Endothelial cell of umbilical vein (primary cell): ENCODE measurements around the gene DEDD. TPM values are rescaled to one million over a fixed set of nuclear protein-coding genes. Genes with fewer than 3 reads are reported as not detected.
A peak's percentile ranks its signal among the peaks of the same experiment; 100 is the strongest.

Source experiments
- BruUV-seq: library from RNA; stranded (reverse); fragments of 400-500 nt; replicated peaks from 2 replicates; lab custom pipeline; 2021; lab: Mats Ljungman, UMichigan
- CTCF ChIA-PET: fragments of 300-600, 350-600 bp; sonication (Branson Sonifier 250); formaldehyde crosslinking; loops from one replicate; lab custom pipeline; 2021; ENCODE audit warnings: antibody characterized with exemption, inconsistent platforms; lab: Charles Lee
- POLR2A ChIA-PET: fragments of 300-600, 350-600 bp; sonication (Branson Sonifier 250); formaldehyde crosslinking; loops from one replicate; lab custom pipeline; 2021; ENCODE audit warnings: antibody characterized with exemption, inconsistent platforms; lab: Charles Lee
- DNase-seq: peaks from one replicate; pipeline ENCODE4 v3.0.0-alpha.2; 2011; ENCODE audit warnings: low read depth, low spot score
- FAIRE-seq: peaks from 2 replicates; lab custom pipeline; 2011; peaks lifted over from hg19 to GRCh38; lab: Jason Lieb, UNC
- H2AFZ ChIP-seq: 2 replicates; pipeline ENCODE4 v1.6.0; 2012; ENCODE audit warnings: low read depth, low read length, control low read depth, inconsistent platforms
- H3K27ac ChIP-seq: 2 replicates; pipeline ENCODE4 v1.5.1; 2011; ENCODE audit warnings: low read depth, mild to moderate bottlenecking, control low read depth, low read length, moderate library complexity; ENCODE audit not compliant: insufficient read depth
- H3K27me3 ChIP-seq, 2 experiments: 2 replicates each; pipeline versions ENCODE4 v1.6.0 to v1.6.1; 2011; ENCODE audit warnings: low read length in 2 of 2, mixed read lengths in 1 of 2; ENCODE audit not compliant: control insufficient read depth in 2 of 2, insufficient read depth in 2 of 2
- H3K36me3 ChIP-seq, 2 experiments: 2 replicates in 1 of 2; 3 replicates in 1 of 2; pipeline ENCODE4 v1.5.1; 2011; ENCODE audit warnings: low read length in 2 of 2, mild to moderate bottlenecking in 1 of 2, moderate library complexity in 1 of 2; ENCODE audit not compliant: control insufficient read depth in 2 of 2, insufficient read depth in 2 of 2; ENCODE audit errors: extremely low read depth in 1 of 2
- H3K4me1 ChIP-seq: 3 replicates; pipeline ENCODE4 v1.5.1; 2011; ENCODE audit warnings: mild to moderate bottlenecking, low read length; ENCODE audit not compliant: control insufficient read depth, insufficient read depth; ENCODE audit errors: extremely low read depth
- H3K4me2 ChIP-seq: 2 replicates; pipeline ENCODE4 v1.6.1; 2011; ENCODE audit warnings: low read length, control low read depth, mixed read lengths; ENCODE audit not compliant: insufficient read depth
- H3K4me3 ChIP-seq, 3 experiments: fragments of 200-600 bp in 1 of 3; sonication (generic), shearing (Covaris generic) in 1 of 3; replicated peaks in 1 of 3; 2 replicates each; pipeline ENCODE4 v1.5.1; 2011 to 2016; ENCODE audit warnings: control low read depth in 3 of 3, low read length in 3 of 3, mild to moderate bottlenecking in 2 of 3, inconsistent platforms in 1 of 3, low read depth in 1 of 3, moderate library complexity in 1 of 3; ENCODE audit not compliant: insufficient read depth in 1 of 3
- H3K79me2 ChIP-seq: 2 replicates; pipeline ENCODE4 v1.6.0; 2012; ENCODE audit warnings: low read length, inconsistent platforms; ENCODE audit not compliant: control insufficient read depth, insufficient read depth
- H3K9ac ChIP-seq: replicated peaks from 2 replicates; pipeline ENCODE3; 2011; ENCODE audit warnings: low read length, control low read depth; ENCODE audit not compliant: insufficient read depth; ENCODE audit errors: extremely low read depth
- H3K9me1 ChIP-seq: replicated peaks from 3 replicates; pipeline ENCODE4 v1.6.0; 2011; ENCODE audit warnings: mild to moderate bottlenecking, low read length; ENCODE audit not compliant: control insufficient read depth, insufficient read depth; ENCODE audit errors: extremely low read depth
- H3K9me3 ChIP-seq: replicated peaks from 2 replicates; pipeline ENCODE4 v1.5.1; 2012; ENCODE audit warnings: low read length, inconsistent platforms; ENCODE audit not compliant: control insufficient read depth, insufficient read depth
- H4K20me1 ChIP-seq: replicated peaks from 2 replicates; pipeline ENCODE3; 2011; ENCODE audit warnings: mild to moderate bottlenecking, low read length; ENCODE audit not compliant: control insufficient read depth, insufficient read depth; ENCODE audit errors: extremely low read depth
- EZH2 ChIP-seq: IDR thresholded peaks from 2 replicates; pipeline ENCODE4 v1.6.1; 2012; ENCODE audit warnings: borderline replicate concordance, low read depth, mild to moderate bottlenecking, moderate library complexity, low read length, inconsistent platforms; ENCODE audit not compliant: severe bottlenecking
- FOS ChIP-seq: IDR thresholded peaks from 2 replicates; pipeline ENCODE4 v1.6.1; 2011; ENCODE audit warnings: mild to moderate bottlenecking, low read length, moderate library complexity, borderline replicate concordance; ENCODE audit not compliant: insufficient read depth
- GATA2 ChIP-seq: IDR thresholded peaks from 2 replicates; pipeline ENCODE4 v1.7.0; 2011; ENCODE audit warnings: low read depth, mild to moderate bottlenecking, moderate library complexity, mixed read lengths, low read length; ENCODE audit not compliant: insufficient read length, insufficient read depth
- JUN ChIP-seq: IDR thresholded peaks from 2 replicates; pipeline ENCODE4 v1.6.1; 2011; ENCODE audit warnings: borderline replicate concordance, low read depth; ENCODE audit not compliant: insufficient read length, insufficient read depth
- MAX ChIP-seq: IDR thresholded peaks from 2 replicates; pipeline ENCODE4 v1.6.1; 2011; ENCODE audit not compliant: insufficient read depth, insufficient read length
- MYC ChIP-seq: IDR thresholded peaks from one replicate; pipeline ENCODE4 v1.6.1; 2011; ENCODE audit warnings: mild to moderate bottlenecking, low read depth, low read length
- POLR2A ChIP-seq: IDR thresholded peaks from 2 replicates; pipeline ENCODE4 v1.6.1; 2012; ENCODE audit warnings: low read depth, mild to moderate bottlenecking, control low read depth, low read length
- POLR2AphosphoS5 ChIP-seq: IDR thresholded peaks from 2 replicates; pipeline ENCODE4 v1.6.1; 2012; ENCODE audit warnings: low read depth, mild to moderate bottlenecking, control low read depth, low read length, moderate library complexity; ENCODE audit not compliant: insufficient read depth
- dilution Hi-C: fragments of 300-500 bp; cut with MboI; formaldehyde crosslinking; loops from one replicate; pipeline ENCODE4 v1.15.0; 2019; ENCODE audit warnings: low sequenced_read_pairs; ENCODE audit not compliant: extremely low pct_ligation_motif_present
- intact Hi-C: fragments of 100-400 bp; cut with micrococcal nuclease; formaldehyde crosslinking; loops from one replicate; pipeline ENCODE4 v1.10.0; 2022
- polyA plus RNA-seq, 4 experiments: library from polyadenylated mRNA; depleted of rRNA in 3 of 4; stranded (reverse) in 3 of 4; unstranded in 1 of 4; fragments of >200 nt; gene quantifications; 2 replicates each; pipeline versions ENCODE4 v1.2.1 to v1.2.3, GENCODE V29; 2011 to 2012; ENCODE audit warnings: missing spikeins in 1 of 4
- total RNA-seq: library from RNA; stranded (reverse); gene quantifications from 2 replicates; pipeline ENCODE4 v1.2.3, GENCODE V29; 2021
- TF ChIP-seq, protein P1 (sequence below), 2 donors: IDR thresholded peaks; 1 replicate in 1 of 2; 2 replicates in 1 of 2; pipeline ENCODE4 v1.5.1; 2011; ENCODE audit warnings: low read length in 2 of 2, mild to moderate bottlenecking in 2 of 2, moderate library complexity in 2 of 2, control low read depth in 1 of 2, inconsistent platforms in 1 of 2, low read depth in 1 of 2; ENCODE audit not compliant: insufficient read depth in 1 of 2; ENCODE audit errors: extremely low read depth in 1 of 2

Gene DEDD
- total and polyA plus RNA-seq, 2 donors (not counting 3 experiments of a cell fraction or from before 2014, with no cell fraction given) = 50.2 to 78.3 TPM

- no peaks in the 10 kb centered on the region for H3K4me1 ChIP-seq
- H4K20me1 ChIP-seq = no peaks in the 10 kb centered on the region
- dilution Hi-C loops = no loop called here
- H3K4me2 ChIP-seq = peak overlapping the region; percentile 52
- H3K27me3 ChIP-seq = no peaks in the 10 kb centered on the region
- POLR2A ChIA-PET = interaction anchor here (1.0 kb wide), 1 partner anchor 20 kb away, joined by 11 read pairs; the partner anchor contains the start of gene DEDD
- CTCF ChIA-PET = interaction anchor here (0.7 to 2.7 kb wide), 6 partner anchors 11 to 132 kb away, joined by 3 to 14 read pairs (median 4); partner anchors contain the start of genes DEDD, F11R and PPOX
- DNase-seq = no peak
- peaks cover 2 to 5% of the 10 kb centered on the region in 2 experiments for H3K36me3 ChIP-seq
- BruUV-seq = no TSS peak
- H3K27ac ChIP-seq = no peak overlapping the region
- H3K4me3 ChIP-seq = peak overlapping the region in 2 of 3 experiments; percentile 52 to 77
- H3K79me2 ChIP-seq = no peaks in the 10 kb centered on the region
- TF ChIP-seq MYC (no peak), POLR2A (no peak), GATA2 (no peak), POLR2AphosphoS5 (no peak), EZH2 (no peak), FOS (no peak), JUN (no peak), MAX (no peak)
- TF ChIP-seq, protein P1, sequence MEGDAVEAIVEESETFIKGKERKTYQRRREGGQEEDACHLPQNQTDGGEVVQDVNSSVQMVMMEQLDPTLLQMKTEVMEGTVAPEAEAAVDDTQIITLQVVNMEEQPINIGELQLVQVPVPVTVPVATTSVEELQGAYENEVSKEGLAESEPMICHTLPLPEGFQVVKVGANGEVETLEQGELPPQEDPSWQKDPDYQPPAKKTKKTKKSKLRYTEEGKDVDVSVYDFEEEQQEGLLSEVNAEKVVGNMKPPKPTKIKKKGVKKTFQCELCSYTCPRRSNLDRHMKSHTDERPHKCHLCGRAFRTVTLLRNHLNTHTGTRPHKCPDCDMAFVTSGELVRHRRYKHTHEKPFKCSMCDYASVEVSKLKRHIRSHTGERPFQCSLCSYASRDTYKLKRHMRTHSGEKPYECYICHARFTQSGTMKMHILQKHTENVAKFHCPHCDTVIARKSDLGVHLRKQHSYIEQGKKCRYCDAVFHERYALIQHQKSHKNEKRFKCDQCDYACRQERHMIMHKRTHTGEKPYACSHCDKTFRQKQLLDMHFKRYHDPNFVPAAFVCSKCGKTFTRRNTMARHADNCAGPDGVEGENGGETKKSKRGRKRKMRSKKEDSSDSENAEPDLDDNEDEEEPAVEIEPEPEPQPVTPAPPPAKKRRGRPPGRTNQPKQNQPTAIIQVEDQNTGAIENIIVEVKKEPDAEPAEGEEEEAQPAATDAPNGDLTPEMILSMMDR (IDR thresholded peaks at IDR 0.05; ENCODE audit: extremely low read depth in 1 of 2, insufficient read depth in 1 of 2, low read depth in 1 of 2, low read length in 2 of 2) = no peak
- H2AFZ ChIP-seq = peak overlapping the region; percentile 31
- H3K9me3 ChIP-seq = no peaks in the 10 kb centered on the region
- H3K9ac ChIP-seq = no peak overlapping the region
- no peak for FAIRE-seq
- no peaks in the 10 kb centered on the region for H3K9me1 ChIP-seq
- intact Hi-C loops = loop anchor here (1.0 kb wide), 1 partner anchor 34 kb away; no protein-coding TSS in a partner anchor
These were observed 20.7 kb upstream of the DEDD start for GRCh38 chr1:161153176-161153575.
